Sciatic nerve (tissue), 2 donors: Measurements from ENCODE around the gene C17orf114. TPM values are rescaled to one million over a fixed set of nuclear protein-coding genes. Genes with fewer than 3 reads are reported as not detected.

Experiments used
- ATAC-seq: fragments of 200-7000 bp; cut with Tn5 transposase; one replicate; pipeline ENCODE4 v1.9.1; 2020; ENCODE audit warnings: mild to moderate bottlenecking, moderate library complexity
- DNase-seq: peaks from one replicate; pipeline ENCODE4 v3.0.0-alpha.2; 2020; ENCODE audit warnings: low spot score
- intact Hi-C: fragments of 100-400 bp; cut with DNase I; formaldehyde crosslinking; loops from one replicate; pipeline ENCODE4 v1.14.2; 2022
- total RNA-seq: library from RNA; stranded (reverse); fragmentation: NEBNext Ultra II Directional; extraction: Animal tissue kit (Norgen Biotek cat#: 25700); gene quantifications from one replicate; pipeline ENCODE4 v1.2.1, GENCODE V29; 2021
- donor health status: DM: no; HTN: no; CAD: no.
- donor health status: DM: no; HTN: no; CAD: no.

Gene C17orf114

GRCh38 chr17:4764595-4764994 lies 37.5 kb downstream of the C17orf114 start:
- DNase-seq = no peak
- intact Hi-C loops = no loop called here
- ATAC-seq = peak; percentile 63

GRCh38 chr17:4759776-4760236 lies 42.3 kb downstream of the C17orf114 start:
- DNase-seq (no peak), ATAC-seq (peak; percentile 81)
- intact Hi-C loops = no loop called here

GRCh38 chr17:4753392-4753791 lies 48.7 kb downstream of the C17orf114 start:
- intact Hi-C loops = no loop called here
- ATAC-seq (no peak), DNase-seq (no peak)

- intact Hi-C loops = no loop called here
- DNase-seq (no peak), ATAC-seq (no peak)
Observed at GRCh38 chr17:4751932-4752331, 50.2 kb downstream of the C17orf114 start.

Other genes starting within 250 kb of the C17orf114 start
- 45.1 TPM for gene MYBBP1A, start 246.9 kb downstream of the C17orf114 start, total RNA-seq
- not detected for gene GGT6, start 241.8 kb downstream of the C17orf114 start, total RNA-seq
- 1.6 TPM for gene SMTNL2, start 217.8 kb downstream of the C17orf114 start, total RNA-seq
- gene ALOX15, start 160.7 kb downstream of the C17orf114 start, total RNA-seq = 0.45 TPM
- 40.9 TPM for gene PELP1, start 98.2 kb downstream of the C17orf114 start, total RNA-seq
- gene ARRB2, start 91.7 kb downstream of the C17orf114 start, total RNA-seq = 107 TPM
- gene MED11, start 70.9 kb downstream of the C17orf114 start, total RNA-seq = 14.3 TPM
- gene ZMYND15, start 62.5 kb downstream of the C17orf114 start, total RNA-seq = 3.3 TPM
- 30.3 TPM for gene CXCL16, start 62.4 kb downstream of the C17orf114 start, total RNA-seq
- not detected for gene TM4SF5, start 30.4 kb downstream of the C17orf114 start, total RNA-seq
- gene VMO1, start 16.0 kb downstream of the C17orf114 start, total RNA-seq = 5.4 TPM
- not detected for gene GLTPD2, start 13.4 kb downstream of the C17orf114 start, total RNA-seq
- 70.7 TPM for gene PSMB6, start 6.2 kb downstream of the C17orf114 start, total RNA-seq
- 47.0 TPM for gene PLD2, start 4.8 kb upstream of the C17orf114 start, total RNA-seq
- 95.0 TPM for gene MINK1, start 31.0 kb upstream of the C17orf114 start, total RNA-seq
- gene C17orf107, start 97.2 kb upstream of the C17orf114 start, total RNA-seq = 2.4 TPM
- gene CHRNE, start 100.8 kb upstream of the C17orf114 start, total RNA-seq = 2.3 TPM
- gene GP1BA, start 129.9 kb upstream of the C17orf114 start, total RNA-seq = not detected
- gene SLC25A11, start 137.7 kb upstream of the C17orf114 start, total RNA-seq = 28.3 TPM
- gene RNF167, start 137.9 kb upstream of the C17orf114 start, total RNA-seq = 76.5 TPM
- gene PFN1, start 146.2 kb upstream of the C17orf114 start, total RNA-seq = 234 TPM
- 5.1 TPM for gene ENO3, start 148.8 kb upstream of the C17orf114 start, total RNA-seq
- 50.8 TPM for gene SPAG7, start 165.5 kb upstream of the C17orf114 start, total RNA-seq
- 62.9 TPM for gene CAMTA2, start 185.3 kb upstream of the C17orf114 start, total RNA-seq
- gene INCA1, start 195.2 kb upstream of the C17orf114 start, total RNA-seq = 1.6 TPM
- gene KIF1C, start 195.6 kb upstream of the C17orf114 start, total RNA-seq = 143 TPM
- not detected for gene SLC52A1, start 233.1 kb upstream of the C17orf114 start, total RNA-seq